ENCODE measurements around the gene TRAF1. TPM values are rescaled to one million over a fixed set of nuclear protein-coding genes. Genes with fewer than 3 reads are reported as not detected.

The TRAF1 gene, protein sequence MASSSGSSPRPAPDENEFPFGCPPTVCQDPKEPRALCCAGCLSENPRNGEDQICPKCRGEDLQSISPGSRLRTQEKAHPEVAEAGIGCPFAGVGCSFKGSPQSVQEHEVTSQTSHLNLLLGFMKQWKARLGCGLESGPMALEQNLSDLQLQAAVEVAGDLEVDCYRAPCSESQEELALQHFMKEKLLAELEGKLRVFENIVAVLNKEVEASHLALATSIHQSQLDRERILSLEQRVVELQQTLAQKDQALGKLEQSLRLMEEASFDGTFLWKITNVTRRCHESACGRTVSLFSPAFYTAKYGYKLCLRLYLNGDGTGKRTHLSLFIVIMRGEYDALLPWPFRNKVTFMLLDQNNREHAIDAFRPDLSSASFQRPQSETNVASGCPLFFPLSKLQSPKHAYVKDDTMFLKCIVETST
- 2.2 and 2.9 TPM in 2 replicates for total RNA-seq

DNA sequence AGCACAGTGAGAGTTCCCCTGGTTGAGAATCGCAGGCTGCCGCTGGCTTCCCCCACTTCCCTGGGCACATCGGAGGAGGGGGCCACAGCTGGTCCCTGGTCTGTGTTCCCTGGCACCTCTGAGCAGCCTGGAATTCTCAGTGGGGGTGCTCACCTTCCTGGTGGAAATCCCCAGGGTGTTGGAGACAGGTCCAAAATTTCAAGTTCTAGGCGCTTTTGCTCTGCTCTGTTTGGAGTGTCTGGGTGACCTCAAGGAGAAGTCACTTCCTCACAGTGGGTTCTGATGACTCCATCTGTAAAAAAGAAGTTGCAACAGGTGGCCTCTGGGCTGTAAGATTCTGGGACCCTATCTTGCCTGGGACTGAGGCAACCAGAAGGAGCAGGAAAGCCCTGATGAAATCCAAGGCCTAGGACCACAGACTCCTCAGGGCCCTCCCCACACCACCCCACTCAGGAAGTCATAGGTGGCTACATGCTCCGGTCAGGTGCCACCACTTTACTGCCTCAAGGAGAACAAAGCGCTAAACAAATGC, at the start of gene TRAF1:
TSS of gene TRAF1 (minus strand) at position 400 of the 532 bp plus-strand sequence. CDS start 721 bp downstream, outside the sequence.

DNA sequence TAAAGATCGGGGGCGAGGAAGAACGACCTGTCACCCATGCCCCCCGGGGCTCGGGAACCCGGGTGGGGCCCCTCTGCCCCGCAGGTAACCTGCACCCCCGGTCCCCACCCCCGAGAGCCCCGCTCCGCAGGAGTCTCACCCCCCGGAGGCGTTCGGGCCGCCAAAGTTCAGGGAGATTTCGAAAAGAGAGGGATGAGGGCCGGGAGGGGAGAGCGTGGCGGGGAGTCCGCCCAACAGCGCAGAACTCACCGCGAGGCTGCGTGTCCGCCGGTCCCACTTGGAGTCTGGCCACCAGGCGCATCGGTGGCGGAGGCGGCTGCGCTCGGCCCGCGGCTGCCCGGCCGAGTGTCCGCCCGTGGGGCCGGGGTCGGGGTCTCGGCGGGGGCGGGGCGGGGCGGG, 49.8 kb downstream of the TRAF1 start, which contains the start of gene PHF19:
TSS of gene PHF19 (minus strand) at position 347 of the 399 bp plus-strand sequence. CDS start 2,447 bp downstream, outside the sequence.

Other genes starting within 250 kb of the TRAF1 start
- 6.6 TPM in 2 replicates for gene MEGF9, start 212.3 kb downstream of the TRAF1 start, total RNA-seq
- gene FBXW2, start 133.4 kb downstream of the TRAF1 start, total RNA-seq: 23.9 and 28.5 TPM in 2 replicates
- 33.4 and 36.8 TPM in 2 replicates for gene PSMD5, start 83.9 kb downstream of the TRAF1 start, total RNA-seq
- gene PHF19, start 49.6 kb downstream of the TRAF1 start, total RNA-seq: 45.6 and 54.0 TPM in 2 replicates
- 4.4 and 5.1 TPM in 2 replicates for gene C5, start 123.5 kb upstream of the TRAF1 start, total RNA-seq
- 7.0 and 13.7 TPM in 2 replicates for gene CNTRL, start 148.2 kb upstream of the TRAF1 start, total RNA-seq